Mesendoderm (in vitro differentiated cells): ENCODE data around the gene KLHL29.

ENCODE experiments used
- DNase-seq: peaks from one replicate; pipeline ENCODE4 v3.0.0; 2013
- H2AK5ac ChIP-seq: 2 replicates; pipeline ENCODE4 v1.6.1; 2013; ENCODE audit warnings: low read length, inconsistent platforms
- H2BK120ac ChIP-seq: 2 replicates; pipeline ENCODE4 v1.6.1; 2013; ENCODE audit warnings: low read depth, mild to moderate bottlenecking, low read length, moderate library complexity, mixed read lengths
- H2BK15ac ChIP-seq: replicated peaks from 2 replicates; pipeline ENCODE4 v1.6.1; 2013; ENCODE audit warnings: low read depth, mild to moderate bottlenecking, moderate library complexity
- H2BK5ac ChIP-seq: 2 replicates; pipeline ENCODE4 v1.6.1; 2013; ENCODE audit warnings: low read length, inconsistent platforms
- H3K18ac ChIP-seq: 2 replicates; pipeline ENCODE4 v1.6.1; 2013; ENCODE audit warnings: mild to moderate bottlenecking, low read length, mixed read lengths
- H3K23ac ChIP-seq: one replicate; pipeline ENCODE4 v1.6.1; 2013; ENCODE audit warnings: low read length
- H3K27ac ChIP-seq: 2 replicates; pipeline ENCODE4 v1.5.1; 2013; ENCODE audit warnings: low read depth, mild to moderate bottlenecking, inconsistent platforms, low read length, moderate library complexity
- H3K27me3 ChIP-seq: 2 replicates; pipeline ENCODE4 v1.6.1; 2013; ENCODE audit warnings: low read length, control low read depth, mild to moderate bottlenecking, inconsistent platforms; ENCODE audit not compliant: insufficient read depth, poor library complexity
- H3K36me3 ChIP-seq: 2 replicates; pipeline ENCODE4 v1.6.1; 2013; ENCODE audit warnings: low read length, inconsistent platforms; ENCODE audit not compliant: control insufficient read depth, insufficient read depth
- H3K4ac ChIP-seq: one replicate; pipeline ENCODE4 v1.6.1; 2013; ENCODE audit warnings: low read depth, mild to moderate bottlenecking, low read length, moderate library complexity
- H3K4me1 ChIP-seq: 2 replicates; pipeline ENCODE4 v1.6.1; 2013; ENCODE audit warnings: low read depth, low read length, inconsistent platforms; ENCODE audit not compliant: control insufficient read depth
- H3K4me2 ChIP-seq: 2 replicates; pipeline ENCODE4 v1.6.1; 2013; ENCODE audit warnings: low read length
- H3K4me3 ChIP-seq: 2 replicates; pipeline ENCODE4 v1.5.1; 2013; ENCODE audit warnings: mild to moderate bottlenecking, low read length
- H3K56ac ChIP-seq: one replicate; pipeline ENCODE4 v1.6.1; 2013; ENCODE audit warnings: low read length
- H3K79me1 ChIP-seq: 2 replicates; pipeline ENCODE4 v1.6.1; 2013; ENCODE audit warnings: low read length, inconsistent platforms
- H3K79me2 ChIP-seq: 2 replicates; pipeline ENCODE4 v1.6.1; 2013; ENCODE audit warnings: mild to moderate bottlenecking, low read length; ENCODE audit not compliant: control insufficient read depth, insufficient read depth
- H3K9ac ChIP-seq: 2 replicates; pipeline ENCODE4 v1.6.1; 2013; ENCODE audit warnings: low read length, inconsistent platforms
- H4K5ac ChIP-seq: one replicate; pipeline ENCODE4 v1.6.1; 2013; ENCODE audit warnings: low read length
- H4K8ac ChIP-seq: one replicate; pipeline ENCODE4 v1.6.1; 2013; ENCODE audit warnings: low read depth, mild to moderate bottlenecking, control low read depth, low read length, moderate library complexity
- WGBS: extraction: QIAGEN DNeasy Blood & Tissue Kit; methylation state at CpG from one replicate; pipeline ENCODE4 v1.1.7; 2013; ENCODE audit warnings: low lambda C conversion rate, missing lambda C conversion rate; ENCODE audit not compliant: insufficient coverage; ENCODE audit errors: extremely low coverage; 5-methylcytosine and 5-hydroxymethylcytosine counted together

KLHL29 gene

GRCh38 chr2:23617811-23618215 lies 232.8 kb downstream of the KLHL29 start:
- Histone ChIP-seq H4K5ac (no peak overlapping the region), H2BK15ac (no peak overlapping the region), H3K4ac (no peak overlapping the region), H2BK120ac (no peak overlapping the region), H3K79me2 (no peaks in the 10 kb centered on the region), H3K4me3 (no peak overlapping the region), H2AK5ac (no peak overlapping the region), H3K27me3 (no peaks in the 10 kb centered on the region), H2BK5ac (no peak overlapping the region), H3K27ac (no peak overlapping the region), H3K4me1 (no peaks in the 10 kb centered on the region), H3K4me2 (no peak overlapping the region), H3K18ac (no peak overlapping the region), H3K56ac (no peak overlapping the region), H3K36me3 (no peaks in the 10 kb centered on the region), H3K23ac (no peak overlapping the region), H3K9ac (no peak overlapping the region), H4K8ac (no peak overlapping the region), H3K79me1 (no peaks in the 10 kb centered on the region)
- DNase-seq = no peak
- WGBS = no CpG with 5 or more reads among the region's 15 CpGs

DNA sequence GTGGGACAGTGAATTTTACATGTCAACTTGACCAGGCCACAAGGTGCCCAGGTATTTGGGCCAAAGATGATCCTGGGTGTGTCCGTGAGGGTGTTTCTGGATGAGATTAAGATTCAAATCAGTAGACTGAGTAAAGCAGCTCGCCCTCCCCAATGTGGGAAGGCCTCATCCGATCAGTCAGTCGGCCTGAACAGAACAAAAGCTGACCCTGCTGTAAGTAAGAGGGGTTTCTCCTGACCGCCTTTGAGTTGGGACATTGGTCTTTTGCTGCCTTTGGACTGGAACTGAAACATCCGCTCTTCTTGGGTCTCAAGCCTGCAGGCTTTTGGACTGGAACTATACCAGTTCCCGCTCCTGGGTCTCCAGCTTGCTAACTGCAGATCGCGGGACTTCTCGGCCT lies 233.3 kb downstream of the KLHL29 start:
- DNase-seq = no peak
- Histone ChIP-seq H3K4me3 (no peak overlapping the region), H3K18ac (no peak overlapping the region), H3K4me1 (no peaks in the 10 kb centered on the region), H3K27ac (no peak overlapping the region), H3K23ac (no peak overlapping the region), H4K8ac (no peak overlapping the region), H3K4me2 (no peak overlapping the region), H3K56ac (no peak overlapping the region), H3K9ac (no peak overlapping the region), H4K5ac (no peak overlapping the region), H3K36me3 (no peaks in the 10 kb centered on the region), H2BK5ac (no peak overlapping the region), H2BK120ac (no peak overlapping the region), H3K4ac (no peak overlapping the region), H3K79me2 (no peaks in the 10 kb centered on the region), H2BK15ac (no peak overlapping the region), H3K27me3 (no peaks in the 10 kb centered on the region), H2AK5ac (no peak overlapping the region), H3K79me1 (no peaks in the 10 kb centered on the region)
- WGBS = no CpG with 5 or more reads among the region's 10 CpGs

GRCh38 chr2:23618794-23619530 lies 234.0 kb downstream of the KLHL29 start:
- Histone ChIP-seq H3K4me1 (no peaks in the 10 kb centered on the region), H3K23ac (no peak overlapping the region), H3K9ac (no peak overlapping the region), H3K79me1 (no peaks in the 10 kb centered on the region), H3K18ac (no peak overlapping the region), H3K27me3 (no peaks in the 10 kb centered on the region), H2AK5ac (no peak overlapping the region), H3K4me2 (no peak overlapping the region), H3K4me3 (no peak overlapping the region), H2BK120ac (no peak overlapping the region), H3K56ac (no peak overlapping the region), H3K27ac (no peak overlapping the region), H3K79me2 (no peaks in the 10 kb centered on the region), H4K5ac (no peak overlapping the region), H3K4ac (no peak overlapping the region), H2BK5ac (no peak overlapping the region), H2BK15ac (no peak overlapping the region), H4K8ac (no peak overlapping the region), H3K36me3 (no peaks in the 10 kb centered on the region)
- DNase-seq = no peak
- WGBS = no CpG with 5 or more reads among the region's 7 CpGs

- Histone ChIP-seq H3K36me3 (no peaks in the 10 kb centered on the region), H3K27me3 (no peaks in the 10 kb centered on the region), H3K4me1 (no peaks in the 10 kb centered on the region), H3K4ac (no peak overlapping the region), H3K18ac (no peak overlapping the region), H3K9ac (no peak overlapping the region), H3K79me2 (no peaks in the 10 kb centered on the region), H4K8ac (no peak overlapping the region), H2BK120ac (no peak overlapping the region), H2BK5ac (no peak overlapping the region), H4K5ac (no peak overlapping the region), H2BK15ac (no peak overlapping the region), H2AK5ac (no peak overlapping the region), H3K23ac (no peak overlapping the region), H3K4me2 (no peak overlapping the region), H3K56ac (no peak overlapping the region), H3K79me1 (no peaks in the 10 kb centered on the region), H3K4me3 (no peak overlapping the region), H3K27ac (no peak overlapping the region)
- no CpG with 5 or more reads among the region's 7 CpGs for WGBS
- no peak for DNase-seq
Observed at GRCh38 chr2:23619941-23620340, 235.0 kb downstream of the KLHL29 start.

- no peaks in the 10 kb centered on the region for H3K79me1 ChIP-seq
Observed at GRCh38 chr2:23620841-23621341, 235.9 kb downstream of the KLHL29 start.

GRCh38 chr2:23621616-23622015 lies 236.6 kb downstream of the KLHL29 start:
- H3K79me1 ChIP-seq = no peaks in the 10 kb centered on the region
- H3K4me2 ChIP-seq = no peak overlapping the region
- no peak overlapping the region for H2AK5ac ChIP-seq
- no peak overlapping the region for H3K18ac ChIP-seq
- no peaks in the 10 kb centered on the region for H3K79me2 ChIP-seq
- no peak overlapping the region for H3K23ac ChIP-seq
- H3K4me1 ChIP-seq = no peaks in the 10 kb centered on the region
- DNase-seq = no peak
- no peaks in the 10 kb centered on the region for H3K27me3 ChIP-seq
- H2BK120ac ChIP-seq = no peak overlapping the region
- no peak overlapping the region for H2BK15ac ChIP-seq
- no peak overlapping the region for H4K8ac ChIP-seq
- no peak overlapping the region for H4K5ac ChIP-seq
- H3K27ac ChIP-seq = no peak overlapping the region
- no peak overlapping the region for H3K4ac ChIP-seq
- H3K4me3 ChIP-seq = no peak overlapping the region
- WGBS = no CpG with 5 or more reads among the region's 5 CpGs
- no peak overlapping the region for H3K56ac ChIP-seq
- no peak overlapping the region for H3K9ac ChIP-seq
- no peak overlapping the region for H2BK5ac ChIP-seq
- no peaks in the 10 kb centered on the region for H3K36me3 ChIP-seq

More at GRCh38 chr2:23620841-23621341, 235.9 kb downstream of the KLHL29 start:
- no CpG with 5 or more reads among the region's 14 CpGs for WGBS
- Histone ChIP-seq H2AK5ac (no peak overlapping the region), H3K27me3 (no peaks in the 10 kb centered on the region), H2BK5ac (no peak overlapping the region), H3K36me3 (no peaks in the 10 kb centered on the region), H3K79me2 (no peaks in the 10 kb centered on the region), H2BK15ac (no peak overlapping the region), H3K18ac (no peak overlapping the region), H4K8ac (no peak overlapping the region), H3K4me2 (no peak overlapping the region), H3K4ac (no peak overlapping the region), H2BK120ac (no peak overlapping the region), H3K56ac (no peak overlapping the region), H3K4me3 (no peak overlapping the region), H3K4me1 (no peaks in the 10 kb centered on the region), H4K5ac (no peak overlapping the region), H3K9ac (no peak overlapping the region), H3K27ac (no peak overlapping the region), H3K23ac (no peak overlapping the region)
- DNase-seq = no peak
